H1 (cell line): ENCODE results near the gene RBM15B. TPM values are rescaled to one million over a fixed set of nuclear protein-coding genes. Genes with fewer than 3 reads are reported as not detected.

ENCODE experiments used
- BACH1 ChIP-seq: IDR thresholded peaks from 2 replicates; pipeline ENCODE4 v1.6.1; 2012; ENCODE audit warnings: low read length, improper control_type of control experiment
- BCL11A ChIP-seq, 2 experiments: IDR thresholded peaks; one replicate each; pipeline ENCODE4 v1.6.1; 2011; ENCODE audit warnings: low read depth in 2 of 2, low read length in 2 of 2, mild to moderate bottlenecking in 2 of 2
- CBX5 ChIP-seq: fragments of 300-800, 300-1000 bp; sonication (generic); IDR thresholded peaks from 2 replicates; pipeline ENCODE4 v1.7.1; 2016; ENCODE audit warnings: antibody characterized with exemption, low read length, low read depth
- CBX8 ChIP-seq: fragments of 300-800, 300-1000 bp; sonication (generic); IDR thresholded peaks from 2 replicates; pipeline ENCODE4 v1.7.1; 2016; ENCODE audit warnings: low read depth, low read length, borderline replicate concordance
- CHD2 ChIP-seq: IDR thresholded peaks from 2 replicates; pipeline ENCODE4 v1.6.1; 2012; ENCODE audit warnings: low read length, improper control_type of control experiment
- E2F6 ChIP-seq: IDR thresholded peaks from 2 replicates; pipeline ENCODE4 v1.6.1; 2012; ENCODE audit warnings: inconsistent platforms
- EZH2 ChIP-seq: fragments of 200-600 bp; sonication (generic); IDR thresholded peaks from 2 replicates; pipeline ENCODE4 v1.7.1; 2012; ENCODE audit warnings: low read depth, mild to moderate bottlenecking, moderate library complexity, low read length, inconsistent platforms; ENCODE audit not compliant: severe bottlenecking
- FOSL1 ChIP-seq: IDR thresholded peaks from 2 replicates; pipeline ENCODE4 v1.6.1; 2011; ENCODE audit warnings: mild to moderate bottlenecking, low read depth, low read length, moderate library complexity; ENCODE audit not compliant: insufficient read depth
- HDAC2 ChIP-seq, 2 experiments: fragments of 300-600 bp in 1 of 2; sonication (generic) in 1 of 2; IDR thresholded peaks; 2 replicates each; pipeline ENCODE4 v1.6.1; 2011 to 2012; ENCODE audit warnings: low read depth in 2 of 2, low read length in 2 of 2, mild to moderate bottlenecking in 2 of 2, moderate library complexity in 2 of 2, borderline replicate concordance in 1 of 2, inconsistent platforms in 1 of 2
- KDM5A ChIP-seq: fragments of 200-600 bp; IDR thresholded peaks from 2 replicates; pipeline ENCODE4 v1.7.1; 2012; ENCODE audit warnings: mild to moderate bottlenecking, low read length, inconsistent platforms, mixed read lengths
- MAFK ChIP-seq: IDR thresholded peaks from 2 replicates; pipeline ENCODE4 v1.6.1; 2012; ENCODE audit warnings: low read depth, mild to moderate bottlenecking, improper control_type of control experiment, low read length
- NANOG ChIP-seq: IDR thresholded peaks from 2 replicates; pipeline ENCODE4 v1.6.1; 2011; ENCODE audit warnings: low read length, low read depth, mild to moderate bottlenecking, inconsistent platforms; ENCODE audit not compliant: insufficient read depth, poor library complexity, severe bottlenecking
- PHF8 ChIP-seq: fragments of 200-600 bp; sonication (generic); conservative IDR thresholded peaks from 2 replicates; pipeline ENCODE4 v1.7.1; 2012; ENCODE audit warnings: low read depth, mild to moderate bottlenecking, inconsistent platforms, low read length, moderate library complexity
- RBBP5 ChIP-seq: IDR thresholded peaks from 2 replicates; pipeline ENCODE4 v1.7.1; 2012; ENCODE audit warnings: low read depth, mild to moderate bottlenecking, inconsistent platforms, low read length, moderate library complexity, borderline replicate concordance
- RFX5 ChIP-seq: IDR thresholded peaks from 2 replicates; pipeline ENCODE4 v1.6.1; 2011; ENCODE audit warnings: low read depth, low read length, improper control_type of control experiment, borderline replicate concordance
- RXRA ChIP-seq: IDR thresholded peaks from 2 replicates; pipeline ENCODE4 v1.6.1; 2011; ENCODE audit warnings: low read depth, mild to moderate bottlenecking, low read length, moderate library complexity; ENCODE audit not compliant: insufficient read depth
- SIN3A ChIP-seq, 2 experiments: IDR thresholded peaks in 1 of 2; conservative IDR thresholded peaks in 1 of 2; 2 replicates each; pipeline ENCODE4 v1.6.1; 2011 to 2012; ENCODE audit warnings: low read length in 2 of 2, improper control_type of control experiment in 1 of 2, low read depth in 1 of 2, mild to moderate bottlenecking in 1 of 2
- SIRT6 ChIP-seq: IDR thresholded peaks from one replicate; pipeline ENCODE4 v1.7.1; 2012; ENCODE audit warnings: low read length, inconsistent platforms
- SP2 ChIP-seq: IDR thresholded peaks from 2 replicates; pipeline ENCODE4 v1.6.1; 2012; ENCODE audit warnings: mild to moderate bottlenecking, low read length, inconsistent platforms
- SRF ChIP-seq: IDR thresholded peaks from 2 replicates; pipeline ENCODE4 v1.6.1; 2011; ENCODE audit warnings: mild to moderate bottlenecking, low read depth, low read length, moderate library complexity
- TCF12 ChIP-seq: IDR thresholded peaks from 2 replicates; pipeline ENCODE4 v1.6.1; 2011; ENCODE audit warnings: low read depth, mild to moderate bottlenecking, low read length
- TEAD4 ChIP-seq: IDR thresholded peaks from 2 replicates; pipeline ENCODE4 v1.6.1; 2012; ENCODE audit warnings: low read depth, low read length, inconsistent platforms, mixed read lengths
- YY1 ChIP-seq: IDR thresholded peaks from 2 replicates; pipeline ENCODE4 v1.6.1; 2011; ENCODE audit warnings: low read depth, mild to moderate bottlenecking, low read length
- polyA plus RNA-seq, 7 experiments: library from polyadenylated mRNA; depleted of rRNA in 3 of 7; stranded (reverse) in 5 of 7; unstranded in 2 of 7; fragments of >200 nt in 5 of 7; fragments of 200-250 nt in 2 of 7; gene quantifications; 1 replicate in 5 of 7; 2 replicates in 1 of 7; 4 replicates in 1 of 7; pipeline versions ENCODE4 v1.2.1 to v1.2.3, GENCODE V29; 2011 to 2013; ENCODE audit warnings: missing spikeins in 2 of 7, mixed read lengths in 2 of 7
- total RNA-seq: library from RNA; stranded (reverse); fragmentation: NEBNext Ultra II Directional; extraction: Animal tissue kit (Norgen Biotek cat#: 25700); gene quantifications from 2 replicates; pipeline ENCODE4 v1.2.1, GENCODE V29; 2021

The RBM15B gene
- total and polyA plus RNA-seq, 2 of the 8 experiments (the other 6 are each of a cell fraction or from before 2014, with no cell fraction given), result 22.2 to 59.1 TPM

GRCh38 chr3:51391075-51391565 lies at the start of gene RBM15B (continued):
- TF ChIP-seq YY1 (peak; percentile 95), EZH2 (no peak), CBX5 (no peak), MAFK (no peak), E2F6 (peak; percentile 79), CHD2 (no peak; the same call in 1 of the 2 replicates), SIN3A (conservative IDR thresholded peaks at IDR 0.05 in 1 of 2, IDR thresholded peaks at IDR 0.05 in 1 of 2; ENCODE audit: low read depth in 1 of 2, low read length in 2 of 2) (peak in 1 of 2 experiments; percentile 70; a peak in 2 of 4 replicates), CBX8 (no peak), SRF (peak; percentile 78), RXRA (0 out of 2 replicates have a peak, but pooled peaks have one; percentile 6), PHF8 (peak; percentile 98), FOSL1 (no peak), SP2 (no peak), NANOG (peak; percentile 1), RFX5 (no peak), KDM5A (0 out of 2 replicates have a peak, but pooled peaks have one; percentile 27), BACH1 (no peak; the same call in 1 of the 2 replicates), TCF12 (0 out of 2 replicates have a peak, but pooled peaks have one; percentile 17), RBBP5 (no peak), TEAD4 (no peak), BCL11A (IDR thresholded peaks at IDR 0.05; ENCODE audit: low read depth in 2 of 2, low read length in 2 of 2) (no peak), HDAC2 (IDR thresholded peaks at IDR 0.05; ENCODE audit: borderline replicate concordance in 1 of 2, low read depth in 2 of 2, low read length in 2 of 2) (no peak; a peak in 1 of 4 replicates), SIRT6 (no peak)
